ENCODE data around the gene PRKN.

The PRKN gene

DNA sequence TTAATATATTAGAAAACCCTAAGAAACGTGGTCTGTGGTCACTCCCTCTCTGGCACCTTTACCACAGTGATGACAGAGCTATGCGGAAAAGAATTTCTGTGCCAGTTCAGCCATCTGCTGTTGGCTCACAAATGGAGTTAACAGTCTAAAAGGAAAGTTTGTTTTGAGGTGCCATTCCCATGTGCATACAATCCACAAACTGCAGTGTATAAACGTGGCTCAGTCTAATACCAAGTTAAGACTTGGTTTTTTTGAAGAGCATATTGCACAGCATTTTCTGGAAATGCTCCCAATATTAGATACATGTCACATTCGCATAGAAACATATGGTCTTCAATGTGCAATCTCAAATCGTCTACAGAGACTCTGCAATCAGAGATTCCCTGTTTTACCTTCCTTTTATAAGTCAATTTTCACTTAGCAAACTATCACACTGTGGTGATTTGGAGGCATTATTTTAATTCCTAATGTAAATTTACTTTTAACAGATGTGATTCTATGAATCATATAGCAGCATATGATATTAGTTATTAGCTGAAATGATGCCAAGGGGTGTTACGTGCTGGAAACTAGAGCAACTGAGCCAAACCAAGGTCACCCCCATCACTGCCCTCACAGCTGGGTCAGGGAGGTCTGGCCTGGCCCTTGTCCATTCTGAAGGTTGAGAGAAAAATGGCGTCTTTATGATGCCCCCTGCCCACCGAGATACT is 383.5 kb downstream of the PRKN start:
- DNase-seq (ENCODE audit: low read depth): no peak
- no peak overlapping the region for H3K4me3 ChIP-seq (ENCODE audit: low read depth, low read length)

GRCh38 chr6:162343198-162343935 is 384.2 kb downstream of the PRKN start:
- TF ChIP-seq POLR2A (IDR thresholded peaks at IDR 0.05; ENCODE audit: extremely low read depth, insufficient read length) (no peak), CTCF (IDR thresholded peaks at IDR 0.05; ENCODE audit: low read depth, low read length) (no peak), MYC (IDR thresholded peaks at IDR 0.05; ENCODE audit: low read depth, low read length) (no peak)
- TF ChIP-seq, protein P1, sequence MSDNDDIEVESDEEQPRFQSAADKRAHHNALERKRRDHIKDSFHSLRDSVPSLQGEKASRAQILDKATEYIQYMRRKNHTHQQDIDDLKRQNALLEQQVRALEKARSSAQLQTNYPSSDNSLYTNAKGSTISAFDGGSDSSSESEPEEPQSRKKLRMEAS (IDR thresholded peaks at IDR 0.05; ENCODE audit: low read depth, low read length): no peak
- no peak overlapping the region for H3K4me3 ChIP-seq (ENCODE audit: low read depth, low read length)
- DNase-seq (ENCODE audit: low read depth): no peak

More for the DNA sequence above, 383.5 kb downstream of the PRKN start:
- TF ChIP-seq POLR2A (IDR thresholded peaks at IDR 0.05; ENCODE audit: extremely low read depth, insufficient read length) (no peak), MYC (IDR thresholded peaks at IDR 0.05; ENCODE audit: low read depth, low read length) (no peak), CTCF (IDR thresholded peaks at IDR 0.05; ENCODE audit: low read depth, low read length) (no peak)
- TF ChIP-seq, protein P1 (IDR thresholded peaks at IDR 0.05; ENCODE audit: low read depth, low read length): no peak

DNA sequence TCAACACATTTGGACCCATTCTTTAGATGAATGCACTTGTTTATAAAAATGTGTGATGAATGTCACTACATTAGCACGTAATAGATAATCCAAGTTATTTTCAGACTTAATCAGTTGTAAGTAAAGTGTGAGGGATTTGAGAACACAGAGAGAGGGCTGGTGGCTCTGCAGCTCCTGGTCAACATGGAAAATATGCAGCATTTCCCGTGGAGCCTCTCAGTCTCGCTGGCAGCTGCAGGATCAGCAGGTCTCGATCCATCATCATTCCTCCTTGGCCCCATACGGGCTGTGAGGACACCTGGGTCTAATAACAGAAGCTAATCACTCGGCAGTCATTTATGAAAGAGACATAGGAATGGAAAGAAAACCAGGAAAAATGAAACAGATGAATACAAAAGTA is 390.2 kb downstream of the PRKN start:
- no peak for TF ChIP-seq CTCF (IDR thresholded peaks at IDR 0.05; ENCODE audit: low read depth, low read length)
- TF ChIP-seq POLR2A (IDR thresholded peaks at IDR 0.05; ENCODE audit: extremely low read depth, insufficient read length): no peak
- no peak for TF ChIP-seq MYC (IDR thresholded peaks at IDR 0.05; ENCODE audit: low read depth, low read length)
- TF ChIP-seq, protein P1 (IDR thresholded peaks at IDR 0.05; ENCODE audit: low read depth, low read length): no peak
- DNase-seq (ENCODE audit: low read depth): no peak
- no peak overlapping the region for H3K4me3 ChIP-seq (ENCODE audit: low read depth, low read length)

DNA sequence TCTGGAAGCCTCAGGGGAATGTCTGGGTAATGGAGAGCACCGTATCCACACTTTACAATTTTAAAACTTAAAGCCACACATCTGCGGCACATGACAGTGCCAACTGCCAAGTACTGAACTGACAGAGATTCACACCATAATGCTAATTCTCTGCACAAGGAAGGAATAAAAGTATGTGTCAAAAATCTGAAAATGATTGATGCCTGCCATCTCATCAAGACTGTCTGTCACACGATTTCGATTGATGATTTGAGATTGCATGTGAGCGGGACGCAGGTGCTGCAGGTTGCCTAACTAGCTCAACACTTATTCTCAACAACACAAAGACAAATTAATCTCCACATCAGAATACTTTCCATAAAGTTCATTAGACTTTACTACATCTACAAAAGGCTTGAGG is 391.2 kb downstream of the PRKN start:
- TF ChIP-seq, protein P1 (IDR thresholded peaks at IDR 0.05; ENCODE audit: low read depth, low read length): no peak
- TF ChIP-seq CTCF (IDR thresholded peaks at IDR 0.05; ENCODE audit: low read depth, low read length): no peak
- no peak for TF ChIP-seq MYC (IDR thresholded peaks at IDR 0.05; ENCODE audit: low read depth, low read length)
- no peak for TF ChIP-seq POLR2A (IDR thresholded peaks at IDR 0.05; ENCODE audit: extremely low read depth, insufficient read length)
- no peak overlapping the region for H3K4me3 ChIP-seq (ENCODE audit: low read depth, low read length)
- DNase-seq (ENCODE audit: low read depth): no peak

DNA sequence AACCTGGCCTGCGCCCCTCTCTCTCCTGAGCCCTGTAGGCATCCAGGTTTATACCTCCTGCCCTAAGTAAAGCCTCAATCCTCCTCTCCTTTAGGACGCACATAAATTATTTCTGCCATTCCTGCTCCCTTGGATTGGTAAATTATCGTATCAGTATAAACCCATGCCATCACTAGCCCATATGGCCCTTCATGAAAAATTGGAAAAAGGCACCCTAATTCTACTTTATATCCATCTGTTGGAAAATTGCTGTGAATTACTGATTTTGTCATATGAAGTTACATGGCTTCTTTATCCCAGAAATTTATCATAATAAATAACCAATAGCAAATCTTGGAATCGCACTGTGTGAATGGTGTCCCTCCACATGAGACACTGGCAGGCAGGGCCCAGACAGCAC is 395.2 kb downstream of the PRKN start:
- no peak overlapping the region for H3K4me3 ChIP-seq (ENCODE audit: low read depth, low read length)
- no peak for DNase-seq (ENCODE audit: low read depth)
- TF ChIP-seq, protein P1 (IDR thresholded peaks at IDR 0.05; ENCODE audit: low read depth, low read length): no peak

- no peak for DNase-seq (ENCODE audit: low read depth)
- H3K4me3 ChIP-seq (ENCODE audit: low read depth, low read length): no peak overlapping the region
- TF ChIP-seq POLR2A (IDR thresholded peaks at IDR 0.05; ENCODE audit: extremely low read depth, insufficient read length) (no peak), MYC (IDR thresholded peaks at IDR 0.05; ENCODE audit: low read depth, low read length) (no peak), CTCF (IDR thresholded peaks at IDR 0.05; ENCODE audit: low read depth, low read length) (no peak)
- TF ChIP-seq, protein P1 (IDR thresholded peaks at IDR 0.05; ENCODE audit: low read depth, low read length): no peak
Observed at GRCh38 chr6:162331911-162332310, 395.7 kb downstream of the PRKN start.
